HFF-Myc (cell line): ENCODE results near the gene LYPD8.

Experiments
- DNase-seq: peaks from one replicate; pipeline ENCODE4 v3.0.0-alpha.2; 2011; ENCODE audit warnings: low read depth; ENCODE audit errors: extremely low read depth
- H3K4me3 ChIP-seq: replicated peaks from 2 replicates; pipeline ENCODE4 v1.5.1; 2011; ENCODE audit warnings: low read depth, mild to moderate bottlenecking, control low read depth, low read length
- TF ChIP-seq, protein P1 (sequence below): IDR thresholded peaks from 2 replicates; pipeline ENCODE4 v1.5.1; 2012; ENCODE audit warnings: mild to moderate bottlenecking, low read depth, low read length, control low read depth; ENCODE audit errors: missing control alignments

The LYPD8 gene

DNA sequence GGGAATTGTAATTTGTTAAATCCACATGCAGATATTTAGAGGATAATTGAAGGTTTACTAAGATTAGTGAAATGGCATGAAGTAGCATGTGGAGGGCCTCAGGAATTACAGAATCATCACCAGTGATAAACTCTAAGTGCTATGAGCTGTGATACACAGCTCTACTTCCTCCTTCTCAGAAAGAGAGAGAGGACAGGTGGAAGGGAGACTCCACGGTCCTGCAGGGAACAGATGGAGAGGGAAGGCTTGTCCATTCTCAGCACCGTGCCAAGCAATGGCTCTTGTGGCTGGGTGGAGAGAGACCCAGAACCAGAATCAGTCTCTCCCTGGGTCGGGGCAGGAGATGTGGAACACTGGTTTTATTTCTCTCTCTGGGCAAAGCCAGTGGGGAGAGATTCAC is 27.8 kb upstream of the LYPD8 start:
- TF ChIP-seq, protein P1, sequence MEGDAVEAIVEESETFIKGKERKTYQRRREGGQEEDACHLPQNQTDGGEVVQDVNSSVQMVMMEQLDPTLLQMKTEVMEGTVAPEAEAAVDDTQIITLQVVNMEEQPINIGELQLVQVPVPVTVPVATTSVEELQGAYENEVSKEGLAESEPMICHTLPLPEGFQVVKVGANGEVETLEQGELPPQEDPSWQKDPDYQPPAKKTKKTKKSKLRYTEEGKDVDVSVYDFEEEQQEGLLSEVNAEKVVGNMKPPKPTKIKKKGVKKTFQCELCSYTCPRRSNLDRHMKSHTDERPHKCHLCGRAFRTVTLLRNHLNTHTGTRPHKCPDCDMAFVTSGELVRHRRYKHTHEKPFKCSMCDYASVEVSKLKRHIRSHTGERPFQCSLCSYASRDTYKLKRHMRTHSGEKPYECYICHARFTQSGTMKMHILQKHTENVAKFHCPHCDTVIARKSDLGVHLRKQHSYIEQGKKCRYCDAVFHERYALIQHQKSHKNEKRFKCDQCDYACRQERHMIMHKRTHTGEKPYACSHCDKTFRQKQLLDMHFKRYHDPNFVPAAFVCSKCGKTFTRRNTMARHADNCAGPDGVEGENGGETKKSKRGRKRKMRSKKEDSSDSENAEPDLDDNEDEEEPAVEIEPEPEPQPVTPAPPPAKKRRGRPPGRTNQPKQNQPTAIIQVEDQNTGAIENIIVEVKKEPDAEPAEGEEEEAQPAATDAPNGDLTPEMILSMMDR = no peak

GRCh38 chr1:248782416-248783141 is 27.0 kb upstream of the LYPD8 start:
- TF ChIP-seq, protein P1 = no peak
- no peak for DNase-seq
- no peak overlapping the region for H3K4me3 ChIP-seq

More for the DNA sequence above, 27.8 kb upstream of the LYPD8 start:
- no peak overlapping the region for H3K4me3 ChIP-seq
- DNase-seq = no peak

- no peak for DNase-seq
- no peak overlapping the region for H3K4me3 ChIP-seq
- TF ChIP-seq, protein P1 = no peak
Observed at GRCh38 chr1:248779350-248779749, 23.8 kb upstream of the LYPD8 start.

- H3K4me3 ChIP-seq = no peak overlapping the region
- DNase-seq = no peak
- TF ChIP-seq, protein P1 = no peak
Observed at GRCh38 chr1:248778906-248779305, 23.3 kb upstream of the LYPD8 start.

- no peak for DNase-seq
- no peak overlapping the region for H3K4me3 ChIP-seq
- TF ChIP-seq, protein P1 = no peak
Observed at GRCh38 chr1:248776991-248777390, 21.4 kb upstream of the LYPD8 start.

GRCh38 chr1:248775441-248775840 is 19.9 kb upstream of the LYPD8 start:
- TF ChIP-seq, protein P1 = no peak
- H3K4me3 ChIP-seq = no peak overlapping the region
- DNase-seq = no peak

DNA sequence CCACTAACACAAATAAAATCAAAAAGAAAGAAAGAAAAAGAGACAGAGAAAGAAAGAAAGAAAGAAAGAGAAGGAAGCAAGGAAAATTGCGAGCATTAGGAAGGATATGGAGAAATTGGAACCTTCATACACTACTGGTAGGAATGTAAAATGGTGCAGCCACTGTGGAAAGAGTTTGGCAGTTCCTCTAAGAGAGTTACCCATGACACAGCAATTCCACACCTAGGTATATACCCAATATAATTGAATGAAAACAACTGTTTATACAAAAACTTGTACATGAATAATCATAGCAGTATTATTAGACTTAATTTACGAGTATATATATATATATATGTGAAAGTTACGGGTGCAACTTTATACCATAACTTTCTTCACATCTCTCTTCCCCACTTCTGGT is 4.1 kb upstream of the LYPD8 start:
- H3K4me3 ChIP-seq = no peak overlapping the region
- DNase-seq = no peak
- TF ChIP-seq, protein P1 = no peak
